ENCODE results near the gene FAM169A.
"Not testable (repeated sequence)": the region's sequence is repeated elsewhere in the genome, so short reads cannot be mapped to it uniquely, and the experiment has no call there.

Gene FAM169A

GRCh38 chr5:74870299-74871067 is 4.3 kb upstream of the FAM169A start:
- DNase-seq (ENCODE audit: low read depth): no peak

- DNase-seq (ENCODE audit: low read depth): not testable (repeated sequence)
Measured at GRCh38 chr5:74869414-74869813, 3.2 kb upstream of the FAM169A start.

- no peak for DNase-seq (ENCODE audit: low read depth)
Measured at GRCh38 chr5:74866596-74867162, 492 bp upstream of the FAM169A start.

GRCh38 chr5:74865256-74865803 is 857 bp downstream of the FAM169A start:
- DNase-seq (ENCODE audit: low read depth): no peak

- DNase-seq (ENCODE audit: low read depth): no peak
Measured at GRCh38 chr5:74864823-74865222, 1.4 kb downstream of the FAM169A start.

GRCh38 chr5:74863726-74864125 is 2.5 kb downstream of the FAM169A start:
- DNase-seq (ENCODE audit: low read depth): no peak

GRCh38 chr5:74862221-74862620 is 4.0 kb downstream of the FAM169A start:
- no peak for DNase-seq (ENCODE audit: low read depth)

- not testable (repeated sequence) for DNase-seq (ENCODE audit: low read depth)
Measured at GRCh38 chr5:74856975-74857374, 9.2 kb downstream of the FAM169A start.

- DNase-seq (ENCODE audit: low read depth): no peak
Measured at GRCh38 chr5:74853256-74853655, 12.9 kb downstream of the FAM169A start.

GRCh38 chr5:74851684-74852353 is 14.4 kb downstream of the FAM169A start:
- DNase-seq (ENCODE audit: low read depth): no peak

GRCh38 chr5:74850789-74851425 is 15.3 kb downstream of the FAM169A start:
- no peak for DNase-seq (ENCODE audit: low read depth)

GRCh38 chr5:74850030-74850429 is 16.2 kb downstream of the FAM169A start:
- DNase-seq (ENCODE audit: low read depth): no peak

GRCh38 chr5:74848553-74849025 is 17.6 kb downstream of the FAM169A start:
- DNase-seq (ENCODE audit: low read depth): no peak

GRCh38 chr5:74839229-74839628 is 27.0 kb downstream of the FAM169A start:
- DNase-seq (ENCODE audit: low read depth): no peak

- no peak for DNase-seq (ENCODE audit: low read depth)
Measured at GRCh38 chr5:74838262-74838661, 27.9 kb downstream of the FAM169A start.

GRCh38 chr5:74837115-74837514 is 29.1 kb downstream of the FAM169A start:
- DNase-seq (ENCODE audit: low read depth): no peak

- no peak for DNase-seq (ENCODE audit: low read depth)
Measured at GRCh38 chr5:74833537-74834266, 32.5 kb downstream of the FAM169A start.

GRCh38 chr5:74829413-74829812 is 36.8 kb downstream of the FAM169A start:
- DNase-seq (ENCODE audit: low read depth): no peak

GRCh38 chr5:74822288-74822687 is 43.9 kb downstream of the FAM169A start:
- DNase-seq (ENCODE audit: low read depth): no peak

- no peak for DNase-seq (ENCODE audit: low read depth)
Measured at GRCh38 chr5:74816875-74817274, 49.3 kb downstream of the FAM169A start.

- DNase-seq (ENCODE audit: low read depth): no peak
Measured at GRCh38 chr5:74810915-74811314, 55.3 kb downstream of the FAM169A start.

GRCh38 chr5:74801941-74802340 is 64.2 kb downstream of the FAM169A start:
- no peak for DNase-seq (ENCODE audit: low read depth)

All from stimulated activated CD8-positive, alpha-beta memory T cell treated with anti-CD3 and anti-CD28 coated beads, Interleukin-12 subunit alpha, Interleukin-12 subunit beta, amount 100 ng/mL, for 1 hour (primary cell).